IPS-NIHi7 (cell line): Measurements from ENCODE around the gene GLB1L.

Experiments
- DNase-seq: peaks from one replicate; pipeline ENCODE4 v3.0.0; 2012; ENCODE audit warnings: mixed read lengths; ENCODE audit errors: extremely low spot score

GLB1L gene

GRCh38 chr2:219223831-219224610 is 21.2 kb downstream of the GLB1L start:
- DNase-seq = no peak

- DNase-seq = no peak
Observed at GRCh38 chr2:219221957-219222518, 23.2 kb downstream of the GLB1L start.

DNA sequence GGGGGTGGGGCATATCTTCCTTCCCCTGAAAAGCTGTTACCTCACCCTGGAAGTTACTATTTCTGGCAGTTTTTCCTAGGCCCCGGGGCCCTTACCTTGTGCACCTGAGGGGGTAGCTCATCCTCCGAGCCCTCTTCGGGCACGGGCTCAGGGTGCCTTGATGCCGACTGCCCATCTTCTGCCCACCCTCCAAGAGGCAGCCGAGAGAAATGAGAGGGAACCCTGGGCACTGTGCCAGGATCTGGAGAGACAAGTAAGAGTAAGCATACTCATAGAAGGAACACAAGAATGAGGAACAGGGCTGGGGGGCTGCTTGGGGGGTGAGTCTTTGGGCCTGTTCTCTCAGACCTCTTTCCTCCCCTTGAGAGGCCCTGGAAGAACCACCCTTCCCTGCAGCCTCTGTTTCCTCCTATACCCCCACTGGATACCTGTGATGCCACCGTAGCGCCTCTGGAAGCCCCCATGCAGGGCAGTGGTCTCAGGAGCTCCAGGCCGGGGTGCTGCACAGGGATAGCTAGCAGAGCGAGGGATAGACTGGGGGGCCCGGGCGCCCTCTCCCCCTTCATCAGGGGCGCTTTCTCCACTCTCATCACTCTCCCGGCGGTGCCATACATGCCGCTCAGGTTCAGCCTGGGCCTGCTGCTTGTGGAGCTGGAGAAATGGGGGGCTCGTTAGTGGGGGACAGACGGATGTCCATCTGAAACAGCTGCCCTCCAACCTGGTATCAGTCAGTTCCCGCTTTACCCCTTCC is 24.4 kb downstream of the GLB1L start:
- no peak for DNase-seq

DNA sequence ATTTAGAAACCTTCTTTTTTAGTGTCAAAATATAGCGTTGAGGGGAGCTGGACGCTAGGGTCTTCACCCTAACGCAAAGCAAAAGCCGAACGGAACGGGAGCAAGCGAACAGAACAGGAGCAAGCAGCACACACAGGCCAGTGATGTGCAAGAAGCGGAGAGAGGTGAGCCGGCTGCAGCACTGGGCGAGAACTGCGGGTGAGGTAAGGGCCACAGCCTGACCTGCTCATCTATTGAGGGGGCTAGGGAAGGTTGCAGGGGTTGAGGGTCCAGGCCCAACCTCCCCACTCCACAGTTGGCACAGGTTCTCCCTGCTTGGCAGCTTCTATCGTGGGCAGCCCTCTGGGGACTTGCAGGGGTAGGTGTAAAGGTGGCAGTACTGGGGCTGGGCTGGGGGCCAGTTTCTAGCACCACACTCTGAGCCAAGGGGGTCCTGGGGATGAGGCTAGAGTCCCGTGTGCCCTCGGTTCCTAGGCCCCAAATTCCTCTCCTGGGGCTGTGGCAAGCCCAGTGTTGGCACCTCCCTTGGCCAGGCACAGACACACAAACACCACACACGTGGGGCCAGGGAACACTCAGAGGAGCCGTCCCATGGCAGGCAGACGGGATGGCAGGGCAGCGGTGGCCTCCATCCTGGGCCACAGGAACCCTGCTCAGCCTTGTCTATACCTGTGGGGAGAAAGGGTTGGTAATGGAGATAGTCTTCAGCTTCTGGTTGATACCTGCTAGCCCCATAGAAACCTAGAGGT is 25.3 kb downstream of the GLB1L start:
- no peak for DNase-seq

GRCh38 chr2:219218732-219219701 is 26.2 kb downstream of the GLB1L start, which contains the start of gene ABCB6:
ABCB6 (minus strand) TSS chr2:219218958; CDS start chr2:219218673, 285 bp downstream.
- peak; percentile 93 for DNase-seq

DNA sequence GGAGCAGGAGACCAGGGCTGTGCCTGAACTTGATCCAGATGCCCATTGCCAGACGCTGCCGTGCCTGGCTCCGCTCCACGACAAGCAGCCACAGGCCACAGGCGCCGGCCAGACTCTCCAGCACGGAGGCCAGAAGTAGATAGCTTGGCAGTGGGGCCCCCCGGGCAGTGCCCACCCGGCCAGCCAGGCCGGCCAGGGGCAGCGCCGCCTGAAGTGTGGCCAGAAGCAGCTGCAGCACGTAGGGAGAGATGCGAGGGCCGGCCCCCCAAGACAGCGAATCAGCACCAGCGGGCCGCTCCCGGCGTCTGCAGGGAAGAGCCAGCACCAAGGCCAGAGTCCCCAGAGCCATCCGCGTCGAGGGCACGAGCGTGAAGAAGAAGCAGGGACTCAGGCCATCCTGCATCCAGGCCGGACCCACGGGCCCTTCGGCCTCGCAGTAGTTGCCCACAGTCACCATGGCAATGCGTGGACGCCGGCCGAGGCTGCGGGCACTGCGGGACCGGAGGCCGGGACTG is 27.0 kb downstream of the GLB1L start:
- peak; percentile 77 for DNase-seq

GRCh38 chr2:219216535-219216915 is 28.7 kb downstream of the GLB1L start:
- no peak for DNase-seq

DNA sequence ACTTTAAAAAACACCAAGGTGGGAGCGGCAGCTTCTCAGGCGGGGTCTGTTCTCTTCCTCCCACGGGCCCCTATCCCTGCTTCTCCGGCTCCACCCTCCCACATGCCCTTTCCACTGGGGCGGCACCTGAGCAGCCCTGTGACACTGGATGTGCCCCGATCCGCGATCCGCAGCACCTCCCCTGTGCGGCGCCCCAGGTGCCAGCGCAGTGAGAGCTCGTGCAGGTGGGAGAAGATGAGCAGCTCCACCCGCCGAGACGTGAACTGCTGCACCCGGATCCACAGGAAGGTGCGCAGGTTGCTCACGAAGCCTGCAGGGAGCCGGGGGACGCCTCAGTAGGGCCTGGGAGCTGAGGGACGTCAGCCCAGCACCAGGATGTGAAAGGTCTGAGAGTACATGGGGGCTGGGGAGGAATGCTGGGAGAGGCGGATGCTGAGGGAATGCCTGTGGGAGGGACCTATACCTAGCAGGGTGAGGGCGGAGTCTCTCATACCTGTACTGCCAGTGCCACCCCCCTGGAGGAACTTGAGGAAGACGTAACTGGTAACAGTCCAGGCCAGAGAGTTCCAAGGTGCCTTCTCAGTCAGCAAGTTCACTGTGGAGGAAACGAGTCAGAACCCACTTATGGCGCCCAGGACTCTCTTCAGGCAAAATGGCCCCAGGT is 29.2 kb downstream of the GLB1L start:
- no peak for DNase-seq

- no peak for DNase-seq
Observed at GRCh38 chr2:219214786-219215185, 30.5 kb downstream of the GLB1L start.

- no peak for DNase-seq
Observed at GRCh38 chr2:219214141-219214540, 31.1 kb downstream of the GLB1L start.

DNA sequence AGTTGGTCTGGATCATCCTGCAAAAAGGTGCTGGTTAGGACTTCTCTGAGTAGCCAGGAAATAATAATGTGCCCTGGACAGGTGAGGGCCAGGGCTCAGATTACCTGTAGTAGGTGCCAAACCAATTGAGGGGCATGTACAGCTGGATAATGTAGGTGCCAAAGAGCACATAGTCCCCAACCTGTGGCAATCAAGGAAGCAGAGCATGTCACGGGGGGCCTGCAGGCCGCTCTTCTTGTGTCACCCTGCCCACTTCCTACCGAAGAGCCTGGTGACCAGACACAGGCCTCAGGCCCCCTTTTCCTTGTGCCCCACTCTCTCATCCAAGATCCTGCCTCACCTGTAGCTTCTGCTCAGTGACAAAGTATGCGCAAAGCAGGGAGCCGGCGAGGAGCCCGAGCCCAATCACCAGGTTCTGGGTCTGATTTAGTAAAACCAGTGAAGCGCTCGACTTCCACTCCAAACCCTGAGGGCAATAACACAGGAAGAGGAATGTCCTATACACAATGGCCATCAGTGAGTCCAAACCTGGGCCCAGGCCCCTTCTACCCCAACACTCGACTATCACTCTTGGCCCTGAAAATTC is 31.7 kb downstream of the GLB1L start:
- no peak for DNase-seq

- DNase-seq = no peak
Observed at GRCh38 chr2:219213026-219213415, 32.2 kb downstream of the GLB1L start.

DNA sequence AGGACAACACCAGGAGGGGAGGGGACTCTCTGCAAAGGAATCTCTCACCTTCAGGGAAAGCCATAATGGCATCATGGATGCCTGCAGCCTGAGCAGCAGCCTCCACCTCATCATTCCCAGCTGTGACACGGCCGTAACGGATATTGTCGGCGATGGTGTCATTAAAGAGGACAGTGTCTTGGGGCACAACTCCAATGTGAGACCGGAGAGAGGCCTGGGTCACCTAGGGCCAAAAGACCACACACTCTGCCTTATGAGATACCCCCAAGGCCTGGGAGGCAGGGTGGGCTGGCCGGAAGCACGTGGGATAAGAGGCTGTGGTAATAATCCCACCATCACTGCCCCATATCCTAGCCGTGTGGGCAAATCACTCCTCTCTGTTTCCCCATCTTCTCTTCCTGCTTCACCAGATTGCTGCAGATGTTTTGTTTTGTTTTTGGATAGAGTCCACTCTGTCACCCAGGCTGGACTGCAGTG is 34.3 kb downstream of the GLB1L start:
- DNase-seq = no peak

DNA sequence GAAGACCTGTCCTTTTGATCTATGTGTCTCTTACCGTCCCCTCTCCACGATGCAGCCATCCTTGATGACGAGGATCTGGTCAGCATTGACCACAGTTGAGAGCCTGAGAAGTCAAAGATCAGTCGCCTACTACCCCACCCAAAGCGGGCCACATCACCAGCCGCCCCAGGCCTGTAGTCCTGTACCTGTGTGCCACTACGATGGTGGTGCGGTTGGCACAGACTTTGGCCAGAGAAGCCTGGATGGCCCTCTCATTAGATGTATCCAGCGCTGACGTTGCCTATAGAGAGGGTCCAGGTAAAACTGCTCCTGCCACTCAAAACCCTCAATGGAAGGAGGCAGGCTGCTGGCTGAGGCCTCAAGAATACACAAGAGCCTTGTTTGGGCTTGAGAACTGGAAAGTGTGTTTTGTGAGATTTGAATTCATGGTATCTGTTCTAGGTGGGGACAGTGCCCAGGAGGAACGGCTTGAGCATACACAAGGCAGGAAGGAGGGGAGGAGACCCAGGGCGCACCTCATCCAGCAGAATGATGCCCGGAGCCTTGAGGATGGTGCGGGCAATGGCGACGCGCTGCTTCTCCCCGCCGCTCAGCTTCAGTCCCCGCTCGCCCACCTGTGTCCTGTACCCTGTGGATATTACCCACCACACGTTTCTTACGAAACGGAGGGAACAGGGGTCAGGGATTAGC is 34.9 kb downstream of the GLB1L start:
- no peak for DNase-seq

DNA sequence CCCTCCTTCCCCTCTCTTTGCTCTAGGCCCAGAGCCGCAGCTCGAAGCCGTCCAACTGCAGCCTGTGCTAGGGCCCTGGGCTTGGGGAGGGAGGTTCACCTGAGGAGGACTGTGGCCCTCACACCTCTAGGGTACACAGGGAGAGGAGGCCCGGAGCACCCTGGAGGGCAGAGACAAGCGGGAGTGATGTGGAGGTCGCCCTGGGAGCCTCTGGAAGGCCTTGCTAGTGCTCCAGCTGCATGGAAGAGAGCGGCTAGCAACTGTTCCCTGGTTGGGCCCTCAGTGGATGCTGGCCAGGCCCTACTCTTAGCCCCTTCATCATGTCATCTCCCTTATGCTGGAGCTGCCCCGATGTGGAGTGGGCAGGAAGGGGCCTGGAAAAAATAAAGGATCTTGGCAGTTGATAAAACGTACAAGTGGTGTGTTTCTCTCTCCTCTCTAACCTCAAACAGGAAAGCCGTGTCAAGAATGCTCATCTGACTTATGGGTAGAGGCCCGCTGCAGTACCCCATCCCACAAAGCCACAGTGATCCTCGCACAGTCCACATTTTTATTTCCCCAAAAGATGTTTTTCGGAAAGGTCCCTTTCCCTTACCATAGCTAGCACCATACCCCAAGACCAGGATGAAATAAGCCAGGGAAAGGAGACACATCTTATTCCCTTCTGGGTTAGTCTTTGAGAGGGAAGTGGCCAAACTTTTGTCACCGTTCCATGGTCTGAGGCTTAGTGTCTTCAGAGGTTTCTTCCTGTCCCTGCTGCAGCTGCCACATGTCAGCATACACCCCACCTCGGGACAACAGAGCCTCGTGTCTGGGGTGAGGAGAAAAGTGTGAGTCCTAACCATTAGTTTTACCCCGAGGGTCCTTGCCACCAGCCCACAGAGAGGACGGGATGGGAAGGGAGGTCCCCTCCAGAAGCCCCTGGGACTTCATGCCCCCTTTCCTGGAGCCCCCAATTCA is 35.7 kb downstream of the GLB1L start:
- no peak for DNase-seq

DNA sequence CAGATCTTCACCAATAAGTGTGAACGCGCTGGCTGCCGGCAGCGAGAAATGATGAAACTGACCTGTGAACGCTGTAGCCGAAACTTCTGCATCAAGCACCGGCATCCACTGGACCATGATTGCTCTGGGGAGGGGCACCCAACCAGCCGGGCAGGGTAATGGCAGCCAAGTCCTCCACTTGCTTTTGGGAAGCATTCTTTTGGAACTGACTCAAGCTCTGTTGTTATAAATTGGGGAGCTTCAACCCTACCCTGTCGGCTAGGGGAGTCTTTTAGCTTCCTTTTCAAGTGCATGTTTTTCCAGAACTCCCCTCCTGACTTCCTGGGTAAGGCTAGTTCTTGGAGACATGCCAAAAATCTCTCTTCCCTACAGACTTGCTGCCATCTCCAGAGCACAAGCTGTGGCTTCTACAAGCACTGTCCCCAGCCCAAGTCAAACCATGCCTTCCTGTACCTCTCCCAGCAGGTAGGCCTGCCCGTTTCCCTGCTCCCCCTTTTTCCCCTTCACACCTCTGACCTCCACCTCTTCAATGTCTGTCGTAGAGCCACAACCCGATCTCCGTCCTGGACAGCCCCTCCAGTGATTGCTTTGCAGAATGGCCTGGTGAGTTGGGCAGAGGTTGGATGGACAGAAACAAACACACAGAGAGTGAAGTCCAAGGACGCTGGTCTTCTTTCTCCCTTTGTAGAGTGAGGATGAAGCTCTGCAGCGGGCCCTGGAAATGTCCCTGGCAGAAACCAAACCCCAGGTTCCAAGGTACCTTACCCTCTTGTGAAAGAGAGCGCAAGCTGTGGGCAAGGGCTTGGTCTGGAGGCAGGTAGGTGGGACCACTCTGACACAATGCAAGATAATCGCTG is 37.1 kb downstream of the GLB1L start:
- DNase-seq = no peak
